Measurements from ENCODE around the gene CD14. TPM values are rescaled to one million over a fixed set of nuclear protein-coding genes. Genes with fewer than 3 reads are reported as not detected.

Gene CD14
- total RNA-seq, 4 donors from 2014 or later: 0.51 to 48.5 (median 34.0) TPM

DNA sequence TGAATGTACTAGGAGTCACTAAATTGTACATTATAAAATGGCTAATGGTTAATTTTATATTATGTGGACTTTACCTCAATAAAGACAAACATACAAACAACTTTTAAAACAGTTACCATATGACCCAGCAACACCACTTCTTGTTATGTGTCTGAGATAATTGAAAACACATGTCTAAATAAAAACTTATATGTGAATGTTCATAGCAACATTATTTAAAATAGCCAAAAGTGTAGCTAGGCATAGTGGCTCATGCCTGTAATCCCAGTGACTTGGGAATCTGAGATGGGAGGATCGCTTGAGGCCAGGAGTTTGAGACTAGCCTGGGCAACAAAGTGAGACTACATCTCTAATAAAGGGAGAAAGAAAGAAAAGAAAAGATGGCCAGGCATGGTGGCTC is 45.5 kb downstream of the CD14 start:
- Histone ChIP-seq H3K27me3 (no peaks in the 10 kb centered on the region), H3K27ac (no peak overlapping the region), H3K4me1 (no peaks in the 10 kb centered on the region), H3K4me3 (no peak overlapping the region), H3K36me3 (no peaks in the 10 kb centered on the region), H3K9me3 (no peaks in the 10 kb centered on the region)
- no peak for DNase-seq
- intact Hi-C loops (cut with DNase I; ENCODE audit: low total_unique reads): no loop called here
- TF ChIP-seq, protein P1, sequence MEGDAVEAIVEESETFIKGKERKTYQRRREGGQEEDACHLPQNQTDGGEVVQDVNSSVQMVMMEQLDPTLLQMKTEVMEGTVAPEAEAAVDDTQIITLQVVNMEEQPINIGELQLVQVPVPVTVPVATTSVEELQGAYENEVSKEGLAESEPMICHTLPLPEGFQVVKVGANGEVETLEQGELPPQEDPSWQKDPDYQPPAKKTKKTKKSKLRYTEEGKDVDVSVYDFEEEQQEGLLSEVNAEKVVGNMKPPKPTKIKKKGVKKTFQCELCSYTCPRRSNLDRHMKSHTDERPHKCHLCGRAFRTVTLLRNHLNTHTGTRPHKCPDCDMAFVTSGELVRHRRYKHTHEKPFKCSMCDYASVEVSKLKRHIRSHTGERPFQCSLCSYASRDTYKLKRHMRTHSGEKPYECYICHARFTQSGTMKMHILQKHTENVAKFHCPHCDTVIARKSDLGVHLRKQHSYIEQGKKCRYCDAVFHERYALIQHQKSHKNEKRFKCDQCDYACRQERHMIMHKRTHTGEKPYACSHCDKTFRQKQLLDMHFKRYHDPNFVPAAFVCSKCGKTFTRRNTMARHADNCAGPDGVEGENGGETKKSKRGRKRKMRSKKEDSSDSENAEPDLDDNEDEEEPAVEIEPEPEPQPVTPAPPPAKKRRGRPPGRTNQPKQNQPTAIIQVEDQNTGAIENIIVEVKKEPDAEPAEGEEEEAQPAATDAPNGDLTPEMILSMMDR (IDR thresholded peaks at IDR 0.05): no peak
- TF ChIP-seq POLR2A (IDR thresholded peaks at IDR 0.05): no peak

Small RNAs within 50 kb of the gene (microRNA-seq; reads per million reads assigned to microRNA genes)
- gene MIR3655 (ENCODE audit: borderline microRNAs expressed, borderline replicate concordance): not detected

Other genes with a start within 250 kb of the CD14 start
- 100 to 1,000 TPM; 106 to 200 (median 161) TPM for gene ANKHD1, start 231.3 kb downstream of the CD14 start, total RNA-seq
- gene EIF4EBP3, start 85.5 kb downstream of the CD14 start, total RNA-seq: 1 to 10 TPM in 1 of 4 donors, not detected in 3; 7.8 TPM
- gene SRA1, start 75.7 kb downstream of the CD14 start, total RNA-seq: 10 to 100 TPM in 3 of 4 donors, 1 to 10 TPM in 1; 2.6 to 32.6 (median 22.9) TPM
- gene APBB3, start 68.6 kb downstream of the CD14 start, total RNA-seq: 10 to 100 TPM in 3 of 4 donors, 1 to 10 TPM in 1; 6.5 to 54.7 (median 27.4) TPM
- 10 to 100 TPM in 3 of 4 donors, 1 to 10 TPM in 1; 6.4 to 39.7 (median 21.7) TPM for gene SLC35A4, start 68.3 kb downstream of the CD14 start, total RNA-seq
- gene TMCO6, start 6.3 kb upstream of the CD14 start, total RNA-seq: 10 to 100 TPM in 3 of 4 donors, 1 to 10 TPM in 1; 6.2 to 36.2 (median 22.7) TPM
- 100 to 1,000 TPM in 1 of 4 donors, 10 to 100 TPM in 3; 17.2 to 103 (median 35.6) TPM for gene NDUFA2, start 14.5 kb upstream of the CD14 start, total RNA-seq
- gene IK, start 14.7 kb upstream of the CD14 start, total RNA-seq: 100 to 1,000 TPM in 2 of 4 donors, 10 to 100 TPM in 2; 60.9 to 265 (median 89.3) TPM
- 10 to 100 TPM in 3 of 4 donors, 1 to 10 TPM in 1; 5.9 to 21.9 (median 17.9) TPM for gene WDR55, start 31.7 kb upstream of the CD14 start, total RNA-seq
- 1 to 10 TPM in 2 of 4 donors, under 1 TPM in 2; 0.28 to 2.6 (median 0.92) TPM for gene DND1, start 40.4 kb upstream of the CD14 start, total RNA-seq
- gene HARS1, start 58.2 kb upstream of the CD14 start, total RNA-seq: 10 to 100 TPM; 20.3 to 50.5 (median 40.4) TPM
- gene HARS2, start 58.3 kb upstream of the CD14 start, total RNA-seq: 10 to 100 TPM in 2 of 4 donors, 1 to 10 TPM in 2; 2.6 to 38.0 (median 15.7) TPM
- 10 to 100 TPM; 18.2 to 41.9 (median 30.4) TPM for gene ZMAT2, start 67.3 kb upstream of the CD14 start, total RNA-seq
- gene PCDHA1, start 153.0 kb upstream of the CD14 start, total RNA-seq: under 1 TPM in 1 of 4 donors, not detected in 3; 0.41 TPM
- gene PCDHA2, start 161.7 kb upstream of the CD14 start, total RNA-seq: under 1 TPM in 3 of 4 donors, not detected in 1; 0.26 to 0.76 (median 0.52) TPM
- gene PCDHA3, start 167.9 kb upstream of the CD14 start, total RNA-seq: 1 to 10 TPM in 3 of 4 donors, not detected in 1; 1.6 to 2.4 (median 1.8) TPM
- 1 to 10 TPM in 1 of 4 donors, under 1 TPM in 3; 0.26 to 5.8 (median 0.59) TPM for gene PCDHA4, start 173.9 kb upstream of the CD14 start, total RNA-seq
- gene PCDHA5, start 188.4 kb upstream of the CD14 start, total RNA-seq: 1 to 10 TPM in 1 of 4 donors, under 1 TPM in 2, not detected in 1; 0.61 to 2.3 (median 0.69) TPM
- 1 to 10 TPM in 3 of 4 donors, under 1 TPM in 1; 0.29 to 2.4 (median 1.3) TPM for gene PCDHA6, start 194.8 kb upstream of the CD14 start, total RNA-seq
- 10 to 100 TPM in 1 of 4 donors, 1 to 10 TPM in 1, under 1 TPM in 1, not detected in 1; 0.98 to 24.6 (median 2.2) TPM for gene PCDHA7, start 201.1 kb upstream of the CD14 start, total RNA-seq
- gene PCDHA8, start 208.0 kb upstream of the CD14 start, total RNA-seq: 1 to 10 TPM in 2 of 4 donors, not detected in 2; 1.2 to 1.9 TPM
- 1 to 10 TPM in 1 of 4 donors, under 1 TPM in 3; 0.26 to 1.2 (median 0.64) TPM for gene PCDHA9, start 215.2 kb upstream of the CD14 start, total RNA-seq
- gene PCDHA10, start 222.7 kb upstream of the CD14 start, total RNA-seq: 1 to 10 TPM in 2 of 4 donors, under 1 TPM in 2; under 0.01 to 3.1 (median 1.6) TPM
- gene PCDHA11, start 235.8 kb upstream of the CD14 start, total RNA-seq: 1 to 10 TPM in 1 of 4 donors, under 1 TPM in 3; 0.26 to 2.1 (median 0.63) TPM
- 1 to 10 TPM in 3 of 4 donors, under 1 TPM in 1; 0.98 to 9.4 (median 1.5) TPM for gene PCDHA12, start 242.1 kb upstream of the CD14 start, total RNA-seq
- 1 to 10 TPM in 2 of 4 donors, under 1 TPM in 1, not detected in 1; 0.70 to 2.8 (median 2.1) TPM for gene PCDHA13, start 248.9 kb upstream of the CD14 start, total RNA-seq